Measurements from ENCODE around the gene HSPA4. TPM values are rescaled to one million over a fixed set of nuclear protein-coding genes. Genes with fewer than 3 reads are reported as not detected.

Gene HSPA4
- total RNA-seq, 2 donors from 2014 or later, result 245 to 287 TPM

GRCh38 chr5:133065471-133065870 is 13.7 kb downstream of the HSPA4 start:
- H3K9me3 ChIP-seq (ENCODE audit: control insufficient read depth, low read length), result no peaks in the 10 kb centered on the region
- Mint-ChIP-seq H3K4me1 (peaks cover 10% of the 10 kb centered on the region), H3K27me3 (ENCODE audit: insufficient read depth) (no peaks in the 10 kb centered on the region), H3K9me3 (no peaks in the 10 kb centered on the region), H3K36me3 (ENCODE audit: low read depth) (peaks cover 53% of the 10 kb centered on the region), H3K4me3 (no peak overlapping the region), H3K27ac (no peak overlapping the region)
- no peaks in the 10 kb centered on the region for H3K4me1 ChIP-seq (ENCODE audit: control insufficient read depth, insufficient read depth, low read length)
- no peak overlapping the region for H3K4me3 ChIP-seq (ENCODE audit: low read length)
- peaks cover 61% of the 10 kb centered on the region for H3K36me3 ChIP-seq (ENCODE audit: control insufficient read depth, insufficient read depth, low read length)
- WGBS, 2 experiments (ENCODE audit: insufficient coverage in 1 of 2, insufficient read length in 1 of 2), result 29 to 43% methylated on average over 1 of the region's 1 CpG
- TF ChIP-seq, protein P1, sequence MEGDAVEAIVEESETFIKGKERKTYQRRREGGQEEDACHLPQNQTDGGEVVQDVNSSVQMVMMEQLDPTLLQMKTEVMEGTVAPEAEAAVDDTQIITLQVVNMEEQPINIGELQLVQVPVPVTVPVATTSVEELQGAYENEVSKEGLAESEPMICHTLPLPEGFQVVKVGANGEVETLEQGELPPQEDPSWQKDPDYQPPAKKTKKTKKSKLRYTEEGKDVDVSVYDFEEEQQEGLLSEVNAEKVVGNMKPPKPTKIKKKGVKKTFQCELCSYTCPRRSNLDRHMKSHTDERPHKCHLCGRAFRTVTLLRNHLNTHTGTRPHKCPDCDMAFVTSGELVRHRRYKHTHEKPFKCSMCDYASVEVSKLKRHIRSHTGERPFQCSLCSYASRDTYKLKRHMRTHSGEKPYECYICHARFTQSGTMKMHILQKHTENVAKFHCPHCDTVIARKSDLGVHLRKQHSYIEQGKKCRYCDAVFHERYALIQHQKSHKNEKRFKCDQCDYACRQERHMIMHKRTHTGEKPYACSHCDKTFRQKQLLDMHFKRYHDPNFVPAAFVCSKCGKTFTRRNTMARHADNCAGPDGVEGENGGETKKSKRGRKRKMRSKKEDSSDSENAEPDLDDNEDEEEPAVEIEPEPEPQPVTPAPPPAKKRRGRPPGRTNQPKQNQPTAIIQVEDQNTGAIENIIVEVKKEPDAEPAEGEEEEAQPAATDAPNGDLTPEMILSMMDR (conservative IDR thresholded peaks at IDR 0.05), result no peak
- no peak overlapping the region for H3K27ac ChIP-seq (ENCODE audit: low read depth, low read length)
- H3K27me3 ChIP-seq (ENCODE audit: control insufficient read depth, insufficient read depth, low read length, poor library complexity, severe bottlenecking), result no peaks in the 10 kb centered on the region
- DNase-seq, result no peak
- no peak overlapping the region for H3K9ac ChIP-seq (ENCODE audit: extremely low read depth, low read length, poor library complexity, severe bottlenecking)

- H3K4me3 ChIP-seq (ENCODE audit: low read length), result no peak overlapping the region
- no peak for DNase-seq
- Mint-ChIP-seq H3K27me3 (ENCODE audit: insufficient read depth) (no peaks in the 10 kb centered on the region), H3K9me3 (peaks cover 2% of the 10 kb centered on the region), H3K4me3 (no peak overlapping the region), H3K36me3 (ENCODE audit: low read depth) (peaks cover 57% of the 10 kb centered on the region), H3K27ac (no peak overlapping the region), H3K4me1 (peaks cover 12% of the 10 kb centered on the region)
- no peaks in the 10 kb centered on the region for H3K4me1 ChIP-seq (ENCODE audit: control insufficient read depth, insufficient read depth, low read length)
- TF ChIP-seq, protein P1 (conservative IDR thresholded peaks at IDR 0.05), result no peak
- no peaks in the 10 kb centered on the region for H3K9me3 ChIP-seq (ENCODE audit: control insufficient read depth, low read length)
- WGBS, 2 experiments (ENCODE audit: insufficient coverage in 1 of 2, insufficient read length in 1 of 2), result 92% methylated on average over 2 of the region's 2 CpGs
- H3K36me3 ChIP-seq (ENCODE audit: control insufficient read depth, insufficient read depth, low read length), result peaks cover 66% of the 10 kb centered on the region
- H3K27ac ChIP-seq (ENCODE audit: low read depth, low read length), result no peak overlapping the region
- H3K27me3 ChIP-seq (ENCODE audit: control insufficient read depth, insufficient read depth, low read length, poor library complexity, severe bottlenecking), result no peaks in the 10 kb centered on the region
- H3K9ac ChIP-seq (ENCODE audit: extremely low read depth, low read length, poor library complexity, severe bottlenecking), result no peak overlapping the region
Measured at GRCh38 chr5:133066045-133066444, 14.2 kb downstream of the HSPA4 start.

DNA sequence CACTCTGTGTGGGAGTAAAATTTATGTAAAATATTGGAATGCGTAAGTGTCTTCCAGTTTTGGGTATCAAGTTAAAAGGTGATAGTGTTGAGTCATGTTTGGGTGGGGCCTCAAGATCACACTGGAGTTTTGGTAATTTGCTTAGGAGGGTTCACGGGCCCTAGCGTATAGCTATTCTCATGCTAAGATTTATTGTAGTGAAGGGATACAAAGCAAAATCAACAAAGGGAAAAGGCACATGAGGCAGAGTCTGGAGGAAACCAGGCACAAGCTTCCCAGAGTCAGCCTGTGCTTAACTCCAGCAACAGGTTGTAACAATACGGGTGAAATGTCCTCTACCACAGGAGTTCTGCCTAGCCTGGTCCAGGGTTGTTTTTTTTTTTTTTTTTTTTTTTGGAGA is 20.2 kb downstream of the HSPA4 start:
- 92 to 94% methylated on average over 2 to 4 of the region's 4 CpGs for WGBS, 2 experiments (ENCODE audit: insufficient coverage in 1 of 2, insufficient read length in 1 of 2)

More for the DNA sequence above, 20.2 kb downstream of the HSPA4 start:
- Histone ChIP-seq H3K9me3 (ENCODE audit: control insufficient read depth, low read length) (no peaks in the 10 kb centered on the region), H3K9ac (ENCODE audit: extremely low read depth, low read length, poor library complexity, severe bottlenecking) (no peak overlapping the region), H3K27me3 (ENCODE audit: control insufficient read depth, insufficient read depth, low read length, poor library complexity, severe bottlenecking) (no peaks in the 10 kb centered on the region), H3K27ac (ENCODE audit: low read depth, low read length) (no peak overlapping the region), H3K4me3 (ENCODE audit: low read length) (no peak overlapping the region), H3K36me3 (ENCODE audit: control insufficient read depth, insufficient read depth, low read length) (peaks cover 84% of the 10 kb centered on the region), H3K4me1 (ENCODE audit: control insufficient read depth, insufficient read depth, low read length) (no peaks in the 10 kb centered on the region)
- H3K27ac Mint-ChIP-seq, result peak overlapping the region; percentile 82
- H3K36me3 Mint-ChIP-seq (ENCODE audit: low read depth), result peaks cover 84% of the 10 kb centered on the region
- TF ChIP-seq, protein P1 (conservative IDR thresholded peaks at IDR 0.05), result no peak
- no peak for DNase-seq
- no peak overlapping the region for H3K4me3 Mint-ChIP-seq
- H3K4me1 Mint-ChIP-seq, result peaks cover 12% of the 10 kb centered on the region
- H3K27me3 Mint-ChIP-seq (ENCODE audit: insufficient read depth), result no peaks in the 10 kb centered on the region
- peaks cover 2% of the 10 kb centered on the region for H3K9me3 Mint-ChIP-seq

All from endodermal cell (in vitro differentiated cells).